ENCODE data around the gene VWCE.

The VWCE gene

GRCh38 chr11:61292356-61292755, 2.8 kb downstream of the VWCE start:
- H3K4me3 ChIP-seq (ENCODE audit: low read depth, low read length) = no peak overlapping the region
- no peaks in the 10 kb centered on the region for H3K36me3 ChIP-seq
- H3K27me3 ChIP-seq = no peaks in the 10 kb centered on the region
- no peak for DNase-seq
- no peak for TF ChIP-seq CTCF (IDR thresholded peaks at IDR 0.05; ENCODE audit: low read depth, low read length)
- no peaks in the 10 kb centered on the region for H3K9me3 ChIP-seq
- H3K4me1 ChIP-seq = no peaks in the 10 kb centered on the region

- H3K36me3 ChIP-seq = no peaks in the 10 kb centered on the region
- H3K9me3 ChIP-seq = no peaks in the 10 kb centered on the region
- DNase-seq = no peak
- no peak overlapping the region for H3K4me3 ChIP-seq (ENCODE audit: low read depth, low read length)
- H3K4me1 ChIP-seq = no peaks in the 10 kb centered on the region
- H3K27me3 ChIP-seq = no peaks in the 10 kb centered on the region
- TF ChIP-seq CTCF (IDR thresholded peaks at IDR 0.05; ENCODE audit: low read depth, low read length) = no peak
Measured at GRCh38 chr11:61290905-61291690, 4.0 kb downstream of the VWCE start.

DNA sequence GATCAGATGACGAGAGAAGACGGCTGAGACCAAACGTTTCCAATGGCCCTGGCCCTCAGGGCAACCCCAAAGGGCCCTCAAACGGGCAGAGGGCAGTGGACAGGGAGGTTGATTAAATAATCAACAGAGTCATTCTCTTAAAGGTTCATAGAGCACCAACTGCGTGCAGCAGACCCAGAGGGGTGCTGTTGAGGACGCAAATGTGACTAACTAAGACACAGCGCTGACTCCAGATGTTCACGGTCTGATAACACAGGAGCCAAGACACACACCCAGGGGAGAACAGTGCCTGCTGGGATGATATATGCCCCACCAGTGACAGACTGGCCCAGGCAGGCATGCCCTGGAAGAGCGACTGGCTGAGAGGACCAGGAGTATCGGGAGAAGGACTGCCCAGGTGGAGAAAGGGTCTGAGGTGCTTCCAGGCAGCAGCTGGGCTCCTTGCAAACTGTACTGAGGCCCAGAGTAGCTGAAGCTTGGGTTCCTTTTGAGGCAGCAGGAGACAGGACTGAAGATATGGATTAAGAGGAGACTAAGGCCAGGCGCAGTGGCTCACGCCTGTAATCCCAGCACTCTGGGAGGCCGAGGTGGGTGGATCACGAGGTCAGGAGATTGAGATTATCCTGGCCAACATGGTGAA, 7.7 kb downstream of the VWCE start:
- Histone ChIP-seq H3K9me3 (no peaks in the 10 kb centered on the region), H3K27me3 (no peaks in the 10 kb centered on the region), H3K36me3 (no peaks in the 10 kb centered on the region), H3K4me3 (ENCODE audit: low read depth, low read length) (no peak overlapping the region), H3K4me1 (no peaks in the 10 kb centered on the region)
- TF ChIP-seq CTCF (IDR thresholded peaks at IDR 0.05; ENCODE audit: low read depth, low read length) = no peak
- DNase-seq = no peak

DNA sequence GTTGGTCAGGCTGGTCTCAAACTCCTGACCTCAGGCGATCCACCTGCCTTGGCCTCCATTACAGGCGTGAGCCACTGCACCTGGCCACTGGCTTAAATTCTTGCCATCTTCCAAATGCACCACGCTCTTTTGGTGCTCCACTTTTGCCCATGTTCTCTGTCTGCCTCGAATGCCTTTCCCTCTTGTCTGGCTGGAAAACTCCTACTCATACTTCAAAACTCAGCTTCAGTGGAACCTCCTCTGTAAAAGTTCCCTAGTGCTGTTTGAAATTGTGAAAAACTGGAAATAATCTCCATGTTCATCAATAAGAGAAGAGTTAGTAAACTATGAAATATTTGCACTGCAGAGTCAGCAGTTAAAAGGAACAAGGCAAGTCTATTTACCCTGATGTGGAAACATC, 11.5 kb downstream of the VWCE start:
- Histone ChIP-seq H3K4me3 (ENCODE audit: low read depth, low read length) (no peak overlapping the region), H3K9me3 (no peaks in the 10 kb centered on the region), H3K4me1 (no peaks in the 10 kb centered on the region), H3K27me3 (no peaks in the 10 kb centered on the region), H3K36me3 (no peaks in the 10 kb centered on the region)
- TF ChIP-seq CTCF (IDR thresholded peaks at IDR 0.05; ENCODE audit: low read depth, low read length) = no peak
- no peak for DNase-seq

- TF ChIP-seq CTCF (IDR thresholded peaks at IDR 0.05; ENCODE audit: low read depth, low read length) = no peak
- Histone ChIP-seq H3K4me3 (ENCODE audit: low read depth, low read length) (no peak overlapping the region), H3K4me1 (no peaks in the 10 kb centered on the region), H3K27me3 (no peaks in the 10 kb centered on the region), H3K36me3 (no peaks in the 10 kb centered on the region), H3K9me3 (no peaks in the 10 kb centered on the region)
- DNase-seq = peak; percentile 74
Measured at GRCh38 chr11:61281581-61282250, 13.4 kb downstream of the VWCE start.

Measured in BE2C (cell line).